Dendritic cell treated with granulocyte-macrophage colony-stimulating factor and Interleukin-4, amounts not matched to agents 40 ng/mL and 50 ng/mL, for 4 days (primary cell): Measurements from ENCODE around the gene PNO1.
"Not testable (repeated sequence)": the region's sequence is repeated elsewhere in the genome, so short reads cannot be mapped to it uniquely, and the experiment has no call there.

Experiments used
- H3K27ac Mint-ChIP-seq: one replicate; pipeline ENCODE4 v1.8.0; 2022; ENCODE audit warnings: mild to moderate bottlenecking, mixed read lengths
- H3K27me3 Mint-ChIP-seq: one replicate; pipeline ENCODE4 v1.8.0; 2022; ENCODE audit warnings: mild to moderate bottlenecking, mixed read lengths
- H3K36me3 Mint-ChIP-seq: one replicate; pipeline ENCODE4 v1.8.0; 2022; ENCODE audit warnings: low read depth, mixed read lengths
- H3K4me1 Mint-ChIP-seq: one replicate; pipeline ENCODE4 v1.8.0; 2022; ENCODE audit warnings: low read depth, mixed read lengths
- H3K4me3 Mint-ChIP-seq: one replicate; pipeline ENCODE4 v1.8.0; 2022; ENCODE audit warnings: mild to moderate bottlenecking, moderate library complexity, mixed read lengths
- H3K9me3 Mint-ChIP-seq: one replicate; pipeline ENCODE4 v1.8.0; 2022; ENCODE audit warnings: mixed read lengths
- intact Hi-C: fragments of 100-400 bp; cut with micrococcal nuclease; formaldehyde crosslinking; loops from one replicate; pipeline ENCODE4 v1.15.0; 2022

Gene PNO1

DNA sequence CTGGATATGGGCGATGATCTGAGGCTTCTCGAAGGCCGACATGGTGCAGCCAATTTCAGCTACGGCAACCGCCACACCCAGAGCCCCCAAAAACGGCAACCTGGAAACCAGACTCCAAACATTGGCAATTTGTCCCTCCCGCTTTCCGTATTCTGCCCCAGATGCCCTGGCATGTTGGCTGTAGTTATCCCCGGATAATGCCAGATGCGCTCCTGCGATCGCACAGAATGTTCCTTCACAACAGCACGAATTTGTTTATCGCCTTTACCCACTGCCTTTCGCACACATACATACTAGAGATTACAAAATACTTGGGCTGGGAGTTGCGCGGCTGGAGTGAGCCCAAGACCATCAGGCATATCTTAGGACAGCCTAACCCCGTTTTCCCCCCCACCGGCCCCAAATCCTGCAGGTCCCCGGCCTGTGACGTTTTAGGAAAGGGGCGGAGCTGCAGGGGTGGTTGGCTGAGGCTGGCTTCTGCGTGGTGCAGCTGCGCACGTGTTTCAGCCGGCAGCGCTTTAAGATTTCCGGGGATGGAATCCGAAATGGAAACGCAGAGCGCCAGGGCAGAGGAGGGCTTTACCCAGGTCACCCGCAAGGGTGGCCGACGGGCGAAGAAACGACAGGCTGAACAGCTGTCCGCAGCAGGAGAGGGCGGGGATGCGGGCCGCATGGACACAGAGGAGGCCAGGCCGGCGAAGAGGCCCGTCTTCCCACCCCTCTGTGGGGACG is at the start of gene PNO1:
Gene PNO1 (plus strand): TSS at position 487 of the 732 bp plus-strand sequence. CDS start 47 bp downstream, at position 534.
- peaks cover 13% of the 10 kb centered on the region for H3K4me1 Mint-ChIP-seq
- intact Hi-C loops = loop anchor here (2.0 kb wide), 3 partner anchors 35 to 95 kb away; partner anchors contain the start of genes C1D and PPP3R1
- H3K36me3 Mint-ChIP-seq = peaks cover 47% of the 10 kb centered on the region

DNA sequence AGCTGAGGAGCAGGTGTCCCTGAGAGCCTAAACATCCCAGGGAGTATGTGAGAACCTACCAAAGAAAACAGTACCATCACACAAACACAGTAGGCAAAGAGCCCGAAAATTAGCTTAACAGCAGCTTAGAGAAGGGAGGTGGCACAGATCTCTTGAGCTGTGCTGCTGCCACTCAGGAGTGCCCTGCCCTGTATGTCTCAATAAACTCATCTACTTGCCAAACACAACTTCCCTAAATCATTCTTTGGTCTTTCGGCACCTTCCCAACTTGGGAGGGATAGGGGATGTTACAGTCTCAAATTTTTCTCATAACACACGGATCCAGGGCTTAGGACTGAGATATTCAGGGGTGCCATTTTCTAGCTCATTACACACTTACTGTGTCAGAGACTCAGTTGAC is 49.6 kb upstream of the PNO1 start:
- H3K4me3 Mint-ChIP-seq = no peak overlapping the region
- peaks cover 7% of the 10 kb centered on the region for H3K4me1 Mint-ChIP-seq
- intact Hi-C loops = no loop called here
- H3K36me3 Mint-ChIP-seq = peaks cover 6% of the 10 kb centered on the region
- H3K9me3 Mint-ChIP-seq = peaks cover 20% of the 10 kb centered on the region
- H3K27me3 Mint-ChIP-seq = no peaks in the 10 kb centered on the region
- H3K27ac Mint-ChIP-seq = no peak overlapping the region

More for the DNA sequence above, at the start of gene PNO1:
- Mint-ChIP-seq H3K4me3 (peak within 1 kb of the TSS; percentile 99), H3K27ac (peak within 1 kb of the TSS; percentile 95), H3K9me3 (no peaks in the 10 kb centered on the region), H3K27me3 (no peaks in the 10 kb centered on the region)

DNA sequence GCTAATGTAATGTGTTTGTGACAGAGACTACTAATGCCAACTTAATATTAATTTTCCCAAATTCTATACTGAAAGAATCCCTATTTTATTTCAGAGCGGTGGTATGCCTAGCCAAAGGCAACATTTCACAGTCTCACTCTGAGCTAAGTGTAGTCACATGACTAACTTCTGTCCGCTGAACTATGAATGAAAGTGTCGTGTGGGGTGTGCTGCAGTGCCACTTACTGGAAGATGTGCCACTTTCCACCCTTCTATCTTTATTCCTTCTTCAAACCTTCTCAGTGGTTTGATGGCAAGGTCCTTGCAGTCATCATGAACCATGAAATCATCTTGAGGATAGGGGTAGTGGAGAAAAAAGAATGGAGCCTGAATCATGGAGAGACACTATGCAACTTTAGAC is 47.6 kb upstream of the PNO1 start:
- no peak overlapping the region for H3K27ac Mint-ChIP-seq
- peaks cover 6% of the 10 kb centered on the region for H3K36me3 Mint-ChIP-seq
- H3K4me3 Mint-ChIP-seq = no peak overlapping the region
- intact Hi-C loops = no loop called here
- peaks cover 7% of the 10 kb centered on the region for H3K4me1 Mint-ChIP-seq
- H3K9me3 Mint-ChIP-seq = peaks cover 17% of the 10 kb centered on the region
- H3K27me3 Mint-ChIP-seq = no peaks in the 10 kb centered on the region

DNA sequence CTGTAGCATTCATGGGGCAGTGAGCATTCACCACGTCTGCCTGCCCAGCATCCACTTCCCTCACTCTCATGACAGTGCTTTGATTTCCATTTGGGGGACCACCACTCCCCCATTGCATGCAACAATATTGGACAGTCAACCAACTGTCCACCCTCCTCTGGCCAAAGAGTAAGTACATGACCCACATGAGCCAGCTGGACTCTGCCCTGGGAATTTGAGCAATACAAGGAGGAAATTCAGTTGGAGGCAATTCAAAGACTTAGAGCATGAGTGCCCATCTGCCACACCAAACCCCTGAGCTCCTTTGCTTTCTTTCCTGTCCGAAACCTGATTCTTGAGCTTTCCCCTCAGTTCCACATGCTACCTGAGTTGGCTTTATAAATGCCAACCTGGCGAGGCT is 41.7 kb upstream of the PNO1 start:
- Mint-ChIP-seq H3K4me1 (peaks cover under 1% of the 10 kb centered on the region), H3K36me3 (no peaks in the 10 kb centered on the region), H3K27ac (no peak overlapping the region), H3K27me3 (no peaks in the 10 kb centered on the region), H3K9me3 (no peaks in the 10 kb centered on the region), H3K4me3 (no peak overlapping the region)
- intact Hi-C loops = no loop called here

DNA sequence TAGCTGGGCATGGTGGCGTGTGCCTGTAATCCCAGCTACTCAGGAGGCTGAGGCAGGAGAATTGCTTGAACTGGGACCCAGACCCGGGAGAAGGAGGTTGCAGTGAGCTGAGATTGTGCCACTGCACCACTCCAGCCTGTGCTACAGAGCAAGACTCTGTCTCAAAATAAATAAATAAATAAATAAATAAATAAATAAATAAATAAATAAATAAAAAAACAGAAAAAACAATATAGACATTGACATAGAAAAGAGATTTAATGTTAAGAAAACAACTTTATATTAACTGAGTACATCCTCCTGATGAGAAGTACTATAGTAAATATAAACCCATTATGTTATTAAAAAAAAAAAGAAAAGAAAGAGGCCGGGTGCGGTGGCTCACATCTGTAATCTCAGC is 39.8 kb upstream of the PNO1 start:
- H3K36me3 Mint-ChIP-seq, H3K4me3 Mint-ChIP-seq, H3K27me3 Mint-ChIP-seq, H3K9me3 Mint-ChIP-seq, H3K27ac Mint-ChIP-seq, intact Hi-C loops: not testable (repeated sequence)
- peaks cover 12% of the 10 kb centered on the region for H3K4me1 Mint-ChIP-seq

DNA sequence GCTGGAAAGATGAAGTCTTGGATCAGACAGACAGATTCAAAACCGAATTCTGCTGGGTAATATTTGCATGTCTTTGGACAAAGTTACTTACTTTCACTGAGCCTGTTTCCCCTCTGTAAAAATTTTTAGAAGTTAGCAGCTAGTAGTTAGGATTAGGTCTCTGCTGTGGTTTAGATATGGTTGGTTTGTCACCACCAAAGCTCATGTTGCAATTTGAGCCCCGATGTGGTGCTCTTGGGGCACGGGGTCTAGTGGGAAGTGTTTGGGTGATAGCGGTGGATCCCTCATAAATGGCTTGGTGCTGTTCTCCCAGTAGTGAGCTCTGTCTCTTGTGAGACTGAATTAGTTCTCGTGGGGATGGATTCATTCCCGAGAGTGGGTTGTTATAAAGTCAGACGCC is 38.9 kb upstream of the PNO1 start:
- Mint-ChIP-seq H3K36me3 (no peaks in the 10 kb centered on the region), H3K4me1 (peaks cover 12% of the 10 kb centered on the region), H3K27me3 (no peaks in the 10 kb centered on the region), H3K27ac (no peak overlapping the region), H3K9me3 (no peaks in the 10 kb centered on the region), H3K4me3 (no peak overlapping the region)
- intact Hi-C loops = no loop called here

DNA sequence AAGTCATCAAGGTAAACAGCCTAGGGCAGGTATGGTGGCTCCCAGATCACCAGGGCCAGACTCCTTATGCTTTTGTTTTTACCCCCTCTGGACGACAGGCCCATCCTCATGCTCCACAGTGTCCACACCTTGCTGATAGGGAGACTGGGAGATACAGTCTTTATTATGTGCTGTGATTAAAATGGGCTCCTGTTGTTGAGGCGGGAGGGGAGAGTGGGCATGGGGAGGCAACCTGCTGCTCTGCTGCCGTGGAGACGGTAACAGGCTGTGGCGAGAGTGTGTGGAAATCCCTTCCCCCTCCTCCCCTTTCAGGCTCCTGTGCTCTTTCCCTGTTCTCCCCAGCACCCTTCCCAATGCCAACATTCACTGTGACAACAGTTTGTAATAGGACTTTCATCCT is 38.2 kb upstream of the PNO1 start:
- H3K36me3 Mint-ChIP-seq = no peaks in the 10 kb centered on the region
- H3K4me1 Mint-ChIP-seq = peaks cover 12% of the 10 kb centered on the region
- H3K27me3 Mint-ChIP-seq = no peaks in the 10 kb centered on the region
- H3K4me3 Mint-ChIP-seq = no peak overlapping the region
- intact Hi-C loops = no loop called here
- no peak overlapping the region for H3K27ac Mint-ChIP-seq
- H3K9me3 Mint-ChIP-seq = no peaks in the 10 kb centered on the region

DNA sequence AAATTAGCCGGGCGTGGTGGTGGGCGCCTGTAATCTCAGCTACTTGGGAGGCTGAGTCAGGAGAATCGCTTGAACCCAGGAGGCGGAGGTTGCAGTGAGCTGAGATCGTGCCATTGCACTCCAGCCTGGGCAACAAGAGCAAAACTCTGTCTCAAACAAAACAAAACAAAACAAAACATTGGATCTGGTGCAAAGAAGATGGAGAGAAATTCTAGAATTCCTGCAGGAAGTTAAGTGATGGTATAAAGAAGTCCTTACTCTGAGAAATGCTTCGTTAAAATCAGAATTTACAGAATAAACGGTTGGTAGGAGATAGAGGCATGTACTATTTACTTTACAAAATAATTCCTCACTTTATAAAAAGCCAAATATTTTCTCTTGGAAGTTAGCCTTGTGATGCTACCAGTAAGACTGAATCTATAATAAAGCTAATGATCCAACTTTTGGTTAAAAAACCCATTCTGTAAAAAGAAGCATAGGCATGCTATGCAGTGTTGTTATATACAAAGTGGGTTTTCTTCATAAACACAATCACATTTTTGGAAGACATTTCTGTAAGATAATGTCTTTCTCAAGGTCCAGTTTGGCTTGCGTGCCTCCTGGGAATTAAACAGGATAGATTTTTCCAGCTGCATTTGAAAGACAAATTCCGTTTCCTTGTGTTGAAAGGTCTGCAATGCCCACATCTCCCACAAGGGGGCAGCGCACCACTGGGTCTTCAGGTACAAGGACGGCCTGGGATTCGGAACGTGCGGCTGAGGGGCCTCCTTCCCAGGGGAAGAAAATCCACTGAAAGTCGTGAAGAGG is 35.6 kb upstream of the PNO1 start:
- intact Hi-C loops = loop anchor here (1.0 to 5.0 kb wide), 7 partner anchors 35 to 319 kb away; partner anchors contain the start of gene PNO1
- no peaks in the 10 kb centered on the region for H3K9me3 Mint-ChIP-seq
- no peaks in the 10 kb centered on the region for H3K36me3 Mint-ChIP-seq
- peak overlapping the region; percentile 23 for H3K4me3 Mint-ChIP-seq
- peak overlapping the region; percentile 23 for H3K27ac Mint-ChIP-seq
- H3K4me1 Mint-ChIP-seq = peaks cover 12% of the 10 kb centered on the region
- H3K27me3 Mint-ChIP-seq = no peaks in the 10 kb centered on the region

DNA sequence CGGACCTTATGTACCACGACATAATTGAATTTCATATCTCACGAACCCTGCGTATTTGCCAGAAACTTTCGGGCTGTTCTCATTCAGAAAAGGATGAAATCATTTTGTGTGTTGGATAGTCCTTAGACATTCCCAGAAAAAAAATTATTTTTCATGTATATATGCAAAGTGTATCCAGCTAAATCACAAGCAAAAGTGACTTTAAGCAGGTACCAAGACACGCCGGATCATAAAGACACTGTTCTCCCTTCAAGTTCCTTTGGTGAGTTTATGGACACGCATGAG is 35.1 kb upstream of the PNO1 start:
- H3K4me3 Mint-ChIP-seq = peak overlapping the region; percentile 23

DNA sequence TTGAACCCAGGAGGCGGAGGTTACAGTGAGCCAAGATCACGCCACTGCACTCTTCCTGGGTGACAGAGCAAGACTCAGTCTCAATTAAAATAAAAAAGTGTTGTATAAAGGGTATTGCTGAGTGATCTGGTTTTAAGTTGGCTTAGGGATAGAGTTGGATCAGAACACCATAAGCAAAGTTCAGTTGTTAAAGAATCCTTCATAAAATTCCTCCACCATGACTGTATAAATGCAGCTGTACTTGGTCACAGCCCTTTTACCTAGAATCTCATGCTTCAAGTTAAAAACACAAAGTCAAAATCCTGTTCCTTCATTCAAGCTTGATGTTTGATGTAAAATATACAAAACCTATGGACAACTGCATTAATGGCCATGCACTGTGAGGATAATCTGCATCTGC is 33.4 kb upstream of the PNO1 start:
- intact Hi-C loops = loop anchor here (5.0 kb wide), 2 partner anchors 118 to 233 kb away; no protein-coding TSS in a partner anchor
- Mint-ChIP-seq H3K9me3 (no peaks in the 10 kb centered on the region), H3K36me3 (no peaks in the 10 kb centered on the region), H3K27ac (no peak overlapping the region), H3K4me1 (peaks cover 28% of the 10 kb centered on the region), H3K27me3 (no peaks in the 10 kb centered on the region), H3K4me3 (no peak overlapping the region)

More for the DNA sequence above, 35.1 kb upstream of the PNO1 start:
- Mint-ChIP-seq H3K9me3 (no peaks in the 10 kb centered on the region), H3K27me3 (no peaks in the 10 kb centered on the region), H3K36me3 (no peaks in the 10 kb centered on the region), H3K4me1 (peaks cover 18% of the 10 kb centered on the region), H3K27ac (no peak overlapping the region)
- intact Hi-C loops = loop anchor here (1.0 to 5.0 kb wide), 7 partner anchors 34 to 319 kb away; partner anchors contain the start of gene PNO1

DNA sequence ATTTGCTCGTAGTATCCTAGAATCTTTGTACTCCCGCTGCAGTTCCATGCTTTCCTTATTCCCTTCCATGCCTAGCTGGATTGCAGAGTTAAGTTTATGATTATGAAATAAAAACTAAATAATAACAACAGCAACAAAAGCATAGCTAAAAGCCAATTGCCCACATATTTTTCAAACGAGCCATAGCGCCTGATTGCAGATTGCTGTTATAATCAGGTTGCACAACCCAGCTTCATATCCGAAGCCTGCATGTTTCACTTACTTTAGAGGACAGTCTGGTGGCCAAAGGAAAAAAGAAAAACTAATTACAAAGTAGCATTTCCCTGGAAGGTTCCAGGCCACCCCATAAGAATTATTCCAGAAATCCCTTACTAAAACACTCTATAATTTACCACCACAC is 31.9 kb upstream of the PNO1 start:
- Mint-ChIP-seq H3K4me3 (no peak overlapping the region), H3K4me1 (peaks cover 28% of the 10 kb centered on the region), H3K36me3 (peaks cover 6% of the 10 kb centered on the region), H3K27me3 (no peaks in the 10 kb centered on the region), H3K27ac (no peak overlapping the region), H3K9me3 (no peaks in the 10 kb centered on the region)
- intact Hi-C loops = no loop called here

DNA sequence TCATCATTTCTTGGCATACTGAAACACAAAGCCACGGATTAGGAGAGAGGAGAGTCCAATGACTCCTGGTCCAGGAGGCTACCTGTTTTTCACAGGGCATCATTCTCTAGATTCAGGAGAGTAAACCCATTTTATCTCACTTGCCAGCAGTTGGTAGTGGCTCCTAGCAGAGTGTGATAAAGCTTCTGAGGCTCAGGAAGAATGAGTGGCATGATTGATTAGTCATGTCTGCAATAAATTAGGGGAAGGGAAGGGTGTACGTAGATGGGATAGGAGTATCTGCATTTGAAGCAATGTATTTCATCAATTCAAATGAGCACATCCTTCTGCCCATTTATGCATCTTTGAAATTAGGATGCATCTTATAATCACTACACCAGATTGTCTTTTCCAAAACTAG is 31.1 kb upstream of the PNO1 start:
- Mint-ChIP-seq H3K27me3 (no peaks in the 10 kb centered on the region), H3K27ac (no peak overlapping the region), H3K36me3 (peaks cover 12% of the 10 kb centered on the region), H3K4me1 (peaks cover 21% of the 10 kb centered on the region), H3K4me3 (no peak overlapping the region), H3K9me3 (no peaks in the 10 kb centered on the region)
- intact Hi-C loops = no loop called here

DNA sequence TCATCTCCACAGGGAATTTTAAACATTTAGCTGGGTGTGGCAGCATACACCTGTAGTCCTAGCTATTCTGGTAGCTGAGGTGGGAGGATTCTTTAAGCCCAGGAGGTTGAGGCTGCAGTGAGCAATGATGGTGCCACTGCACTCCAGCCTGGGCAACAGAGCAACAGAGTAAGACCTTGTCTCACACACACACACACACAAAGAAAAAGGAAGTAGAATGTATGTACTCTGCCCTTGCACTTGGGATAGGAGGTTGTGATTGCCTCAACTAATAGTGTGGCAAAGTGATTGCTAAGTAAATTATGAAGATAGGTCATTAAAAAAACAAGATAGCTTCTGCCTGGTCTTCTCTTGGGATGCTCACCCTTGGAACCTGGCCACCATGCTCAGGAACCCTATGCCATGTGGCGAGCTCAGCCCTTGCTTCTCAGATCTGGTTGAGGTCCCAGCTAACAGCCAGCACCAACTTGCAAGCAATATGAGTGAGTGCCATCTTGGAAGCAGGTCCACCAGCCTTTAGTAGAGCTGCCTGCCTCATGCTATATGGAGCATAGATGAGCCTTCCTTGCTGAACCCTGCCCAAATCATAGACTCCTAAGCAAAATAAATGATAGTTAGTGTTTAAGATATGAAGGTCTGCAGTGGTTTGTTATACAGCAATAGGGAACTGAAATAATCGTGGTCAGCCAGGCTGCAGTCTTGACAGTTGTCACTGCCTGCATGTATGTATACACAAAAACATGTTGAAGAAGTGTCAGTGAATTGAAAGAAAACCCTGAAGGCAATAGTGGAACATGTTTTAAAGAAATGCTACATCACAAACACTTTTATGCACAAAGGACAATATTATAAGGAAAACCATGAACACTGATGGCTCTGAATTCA is 30.1 kb upstream of the PNO1 start:
- Mint-ChIP-seq H3K27ac (peak overlapping the region; percentile 25), H3K9me3 (no peaks in the 10 kb centered on the region), H3K4me3 (no peak overlapping the region), H3K4me1 (peaks cover 16% of the 10 kb centered on the region), H3K27me3 (no peaks in the 10 kb centered on the region), H3K36me3 (peaks cover 13% of the 10 kb centered on the region)
- intact Hi-C loops = no loop called here

DNA sequence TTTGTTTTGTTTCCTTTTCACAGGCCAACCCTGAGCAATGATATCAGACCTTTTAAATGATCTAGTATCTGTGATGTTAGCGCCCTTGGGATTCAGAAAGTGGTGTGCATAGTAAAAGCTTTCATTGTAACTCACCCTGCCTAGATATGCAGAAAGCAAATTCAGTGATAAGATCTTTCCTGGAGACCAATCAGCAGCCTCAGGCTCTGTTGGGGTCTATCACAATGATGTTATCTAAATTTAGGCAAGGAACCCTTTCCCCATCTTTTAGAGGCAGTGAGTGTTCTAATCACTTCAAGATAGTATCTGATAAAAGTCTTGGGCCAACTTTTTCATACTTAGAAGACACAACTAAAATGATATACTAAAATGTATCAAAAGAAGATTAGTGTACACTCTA is 23.6 kb upstream of the PNO1 start:
- Mint-ChIP-seq H3K36me3 (peaks cover 49% of the 10 kb centered on the region), H3K4me3 (no peak overlapping the region), H3K9me3 (no peaks in the 10 kb centered on the region), H3K27me3 (no peaks in the 10 kb centered on the region), H3K4me1 (peaks cover 18% of the 10 kb centered on the region), H3K27ac (no peak overlapping the region)
- intact Hi-C loops = no loop called here
